Heart left ventricle (tissue), 16 donors: Measurements from ENCODE around the gene CTRB2. TPM values are rescaled to one million over a fixed set of nuclear protein-coding genes. Genes with fewer than 3 reads are reported as not detected.

Experiments used
- ATAC-seq, 4 donors: fragments of 200-7000 bp; cut with Tn5 transposase; one replicate each; pipeline ENCODE4 v1.9.1; 2020 to 2022; ENCODE audit warnings: moderate library complexity in 4 of 4, mild to moderate bottlenecking in 3 of 4, moderate number of reproducible peaks in 1 of 4
- DNase-seq, 5 donors: peaks; one replicate each; pipeline ENCODE4 v3.0.0-alpha.2; 2020
- H3K27ac ChIP-seq, 12 donors: fragments of 200-600 bp; sonication (generic) in 4 of 12; one replicate each; pipeline versions ENCODE4 v1.5.0 to v1.8.0; 2016 to 2022; ENCODE audit warnings: mild to moderate bottlenecking in 2 of 12
- H3K27me3 ChIP-seq, 9 donors: fragments of 200-600 bp; sonication (generic) in 2 of 9; one replicate each; pipeline versions ENCODE4 v1.5.1 to v1.8.0; 2016 to 2022; ENCODE audit warnings: mild to moderate bottlenecking in 3 of 9
- H3K36me3 ChIP-seq, 9 donors: fragments of 200-600 bp; sonication (generic) in 2 of 9; one replicate each; pipeline versions ENCODE4 v1.5.0 to v1.8.0; 2018 to 2022; ENCODE audit warnings: mild to moderate bottlenecking in 2 of 9
- H3K4me1 ChIP-seq, 12 donors: fragments of 200-600 bp; sonication (generic) in 4 of 12; one replicate each; pipeline versions ENCODE4 v1.5.0 to v1.8.0; 2016 to 2022; ENCODE audit warnings: mild to moderate bottlenecking in 3 of 12
- H3K4me3 ChIP-seq, 12 donors: fragments of 200-600 bp; sonication (generic) in 4 of 12; one replicate each; pipeline versions ENCODE4 v1.5.0 to v1.8.0; 2017 to 2022; ENCODE audit warnings: mild to moderate bottlenecking in 9 of 12, moderate library complexity in 4 of 12
- H3K9me3 ChIP-seq, 12 donors: fragments of 200-600 bp; sonication (generic) in 4 of 12; one replicate each; pipeline versions ENCODE4 v1.5.0 to v1.8.0; 2016 to 2022; ENCODE audit warnings: mild to moderate bottlenecking in 1 of 12
- CTCF ChIP-seq, 12 donors: fragments of 200-600 bp; sonication (generic) in 4 of 12; IDR thresholded peaks; one replicate each; pipeline versions ENCODE4 v1.5.0 to v1.8.0; 2018 to 2022; ENCODE audit warnings: antibody characterized with exemption in 12 of 12, mild to moderate bottlenecking in 5 of 12
- POLR2A ChIP-seq, 2 donors: fragments of 450-650 bp; IDR thresholded peaks; one replicate each; pipeline ENCODE4 v1.6.1; 2017; ENCODE audit warnings: antibody characterized with exemption in 2 of 2, mild to moderate bottlenecking in 2 of 2, moderate library complexity in 2 of 2
- WGBS, 4 donors: extraction: QIAGEN DNeasy Blood & Tissue Kit in 2 of 4; methylation state at CpG; one replicate each; pipeline versions ENCODE4 v1.1.5 to v1.1.7; 2013 to 2018; 5-methylcytosine and 5-hydroxymethylcytosine counted together
- intact Hi-C, 10 donors: fragments of 100-400 bp; cut with DNase I; formaldehyde crosslinking; loops; one replicate each; pipeline versions ENCODE4 v1.11.1 to v1.14.2; 2022
- polyA plus RNA-seq, 2 donors: library from polyadenylated mRNA; stranded (reverse); fragments of 200-250 nt; gene quantifications; one replicate each; pipeline ENCODE4 v1.2.3, GENCODE V29; 2013
- total RNA-seq, 9 donors: library from RNA; depleted of rRNA in 2 of 9; stranded (reverse); fragments of >200 nt in 2 of 9; fragmentation: NEBNext Ultra II Directional in 3 of 9; extraction: Animal tissue kit (Norgen Biotek cat#: 25700) in 3 of 9; gene quantifications; one replicate each; pipeline versions ENCODE4 v1.1.0 to v1.2.4, GENCODE V29; 2016 to 2023
- donor health status: ischemic (EF 13 %, LVEDD 7.1; RV severe dilation, severe dysfunction).
- donor health status: healthy with polysubstance abuse.
- donor health status: DM: no; HTN: yes; CAD: no.
- donor health status: DM: no; HTN: no; CAD: no.
- donor health status: ischemic (EF 25% LVEDD 6.9; RV normal size, moderate dysfunction).
- donor health status: ischemic (EF 25% LVEDD 5.7; RV mildly dilated, moderate dysfunction).
- donor health status: healthy.
- donor health status: DM: yes; HTN: yes; CAD: no.
- donor health status: ischemic (EF 35%, LVEDD 5.7; RV mildly dilated, moderate dysfunction).
- donor health status: nonischemic (EF 11% LVEDD 7.7; RV severe dilation, severe dysfunction).
- donor health status: DM: yes; HTN: yes; CAD: no.
- donor health status: PGD.
- donor health status: ischemic (EF 29% LVEDD 5.4; RV normal size, mild dysfunction).
- donor health status: nonischemic (EF 23%, LVEDD 6.1; RV moderate dilation, normal function).

The CTRB2 gene
- total and polyA plus RNA-seq, 11 donors, result 0.51 to 3.7 (median 2.5) TPM; not detected in 5

- ATAC-seq, result no peak
- Histone ChIP-seq H3K27ac (no peak overlapping the region), H3K36me3 (no peaks in the 10 kb centered on the region), H3K9me3 (no peaks in the 10 kb centered on the region), H3K27me3 (peaks cover 0 to 14% (median 4%) of the 10 kb centered on the region in 9 donors), H3K4me3 (no peak overlapping the region), H3K4me1 (peaks cover 0 to 1% (median 0%) of the 10 kb centered on the region in 12 donors)
- DNase-seq, result no peak
- intact Hi-C loops, result loop anchor here in 4 of 10 donors (10.0 kb wide), 3 partner anchors 212 to 572 kb away; partner anchors contain the start of gene TMEM170A (in 1 of the 4)
- WGBS, 4 donors, result 91 to 94% (median 92%) methylated on average over 18 to 21 of the region's 21 CpGs
- TF ChIP-seq CTCF (IDR thresholded peaks at IDR 0.05), result no peak
- TF ChIP-seq POLR2A (IDR thresholded peaks at IDR 0.05), result no peak
Observed at GRCh38 chr16:75192606-75193264, 14.2 kb downstream of the CTRB2 start.

GRCh38 chr16:75189638-75190245 is 17.2 kb downstream of the CTRB2 start:
- H3K36me3 ChIP-seq, result no peaks in the 10 kb centered on the region
- intact Hi-C loops, result loop anchor here in 4 of 10 donors (10.0 kb wide), 3 partner anchors 215 to 575 kb away; partner anchors contain the start of gene TMEM170A (in 1 of the 4)
- H3K4me1 ChIP-seq, result no peaks in the 10 kb centered on the region
- no peak overlapping the region for H3K27ac ChIP-seq
- no peak for ATAC-seq
- TF ChIP-seq POLR2A (IDR thresholded peaks at IDR 0.05) (no peak), CTCF (IDR thresholded peaks at IDR 0.05) (no peak)
- H3K9me3 ChIP-seq, result no peaks in the 10 kb centered on the region
- no peak overlapping the region for H3K4me3 ChIP-seq
- DNase-seq, result no peak
- 81 to 91% (median 84%) methylated on average over 8 of the region's 8 CpGs for WGBS, 4 donors
- H3K27me3 ChIP-seq, result peaks cover 0 to 3% (median 0%) of the 10 kb centered on the region in 9 donors

- ATAC-seq (no peak), DNase-seq (no peak)
- H3K27me3 ChIP-seq, result peaks cover 0 to 3% (median 0%) of the 10 kb centered on the region in 9 donors
- no peaks in the 10 kb centered on the region for H3K4me1 ChIP-seq
- no peak overlapping the region for H3K4me3 ChIP-seq
- WGBS, 4 donors, result 88 to 90% (median 89%) methylated on average over 14 of the region's 14 CpGs
- no peaks in the 10 kb centered on the region for H3K36me3 ChIP-seq
- intact Hi-C loops, result no loop called here
- H3K9me3 ChIP-seq, result no peaks in the 10 kb centered on the region
- TF ChIP-seq POLR2A (IDR thresholded peaks at IDR 0.05) (no peak), CTCF (IDR thresholded peaks at IDR 0.05) (no peak)
- H3K27ac ChIP-seq, result no peak overlapping the region
Observed at GRCh38 chr16:75188832-75189477, 18.0 kb downstream of the CTRB2 start.

GRCh38 chr16:75181630-75182029 is 25.3 kb downstream of the CTRB2 start:
- DNase-seq (no peak), ATAC-seq (no peak)
- H3K27ac ChIP-seq, result no peak overlapping the region
- TF ChIP-seq CTCF (IDR thresholded peaks at IDR 0.05), result no peak
- no peak for TF ChIP-seq POLR2A (IDR thresholded peaks at IDR 0.05)
- WGBS, 4 donors, result 32 to 53% (median 37%) methylated on average over 3 of the region's 3 CpGs
- H3K4me3 ChIP-seq, result no peak overlapping the region
- H3K27me3 ChIP-seq, result no peaks in the 10 kb centered on the region
- peaks cover 0 to 19% (median 11%) of the 10 kb centered on the region in 12 donors for H3K9me3 ChIP-seq
- H3K4me1 ChIP-seq, result no peaks in the 10 kb centered on the region
- intact Hi-C loops, result no loop called here
- H3K36me3 ChIP-seq, result no peaks in the 10 kb centered on the region
